ENCODE results near the gene NUP37. TPM values are rescaled to one million over a fixed set of nuclear protein-coding genes. Genes with fewer than 3 reads are reported as not detected.

Gene NUP37
- total and polyA plus RNA-seq, 9 of the 15 experiments (the other 6 are each of a cell fraction or from before 2014, with no cell fraction given): 72.2 to 429 (median 170) TPM

DNA sequence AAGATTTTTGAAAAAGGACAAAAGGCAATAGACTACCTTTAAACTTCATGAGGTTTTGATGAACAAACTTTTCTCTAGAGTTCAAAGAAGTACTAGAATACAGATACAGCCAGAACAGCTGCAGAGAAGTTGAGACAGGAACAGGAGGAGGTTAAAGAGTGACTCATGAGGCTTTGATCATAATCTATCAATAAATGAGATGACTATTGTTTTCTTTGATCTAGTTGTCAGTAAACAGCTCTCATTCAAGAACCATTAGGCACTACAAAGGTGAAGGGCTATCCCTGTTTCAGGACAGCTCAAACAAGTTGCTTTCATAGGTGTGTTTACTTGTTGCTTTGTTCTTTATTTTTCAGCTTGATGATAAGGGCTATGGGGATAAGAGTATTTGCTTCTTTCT is 60.6 kb downstream of the NUP37 start (continued):
- TF ChIP-seq, protein P1, sequence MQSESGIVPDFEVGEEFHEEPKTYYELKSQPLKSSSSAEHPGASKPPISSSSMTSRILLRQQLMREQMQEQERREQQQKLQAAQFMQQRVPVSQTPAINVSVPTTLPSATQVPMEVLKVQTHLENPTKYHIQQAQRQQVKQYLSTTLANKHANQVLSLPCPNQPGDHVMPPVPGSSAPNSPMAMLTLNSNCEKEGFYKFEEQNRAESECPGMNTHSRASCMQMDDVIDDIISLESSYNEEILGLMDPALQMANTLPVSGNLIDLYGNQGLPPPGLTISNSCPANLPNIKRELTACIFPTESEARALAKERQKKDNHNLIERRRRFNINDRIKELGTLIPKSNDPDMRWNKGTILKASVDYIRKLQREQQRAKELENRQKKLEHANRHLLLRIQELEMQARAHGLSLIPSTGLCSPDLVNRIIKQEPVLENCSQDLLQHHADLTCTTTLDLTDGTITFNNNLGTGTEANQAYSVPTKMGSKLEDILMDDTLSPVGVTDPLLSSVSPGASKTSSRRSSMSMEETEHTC (IDR thresholded peaks at IDR 0.05): no peak
- no peak for TF ChIP-seq ZNF282 (CRISPR knock-in tag; IDR thresholded peaks at IDR 0.05)

DNA sequence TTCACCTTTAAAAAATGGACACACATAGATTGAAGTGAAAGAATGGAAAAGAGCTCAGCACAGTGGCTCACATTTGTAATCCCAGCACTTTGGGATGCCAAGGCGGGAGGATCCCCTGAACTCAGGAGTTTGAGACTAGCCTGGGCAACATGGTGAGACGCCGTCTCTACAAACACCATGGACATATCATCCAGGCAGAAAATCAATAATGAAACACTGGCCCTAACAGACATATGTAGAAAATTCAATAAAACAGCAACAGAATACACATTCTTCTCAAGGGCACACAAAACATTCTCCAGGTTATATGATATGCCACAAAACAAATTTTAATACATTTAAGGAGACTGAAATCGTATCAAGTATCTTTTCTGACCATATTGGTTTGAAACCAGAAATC is 65.6 kb downstream of the NUP37 start:
- Histone ChIP-seq H3K79me2 (ENCODE audit: control insufficient read depth, insufficient read depth, low read length) (no peaks in the 10 kb centered on the region), H3K4me3 (no peak overlapping the region), H3K9me1 (ENCODE audit: control insufficient read depth, insufficient read depth, low read length) (no peaks in the 10 kb centered on the region), H3K9ac (ENCODE audit: insufficient read depth in 1 of 2, low read depth in 2 of 2, low read length in 2 of 2) (no peak overlapping the region), H3K4me2 (ENCODE audit: insufficient read depth, low read length) (no peak overlapping the region), H3K4me1 (replicated peaks in 1 of 2; ENCODE audit: control insufficient read depth in 2 of 2, insufficient read depth in 2 of 2, low read length in 2 of 2) (peaks cover 2 to 3% of the 10 kb centered on the region in 2 experiments; a peak in 2 of 5 replicates), H3K27me3 (ENCODE audit: control insufficient read depth in 2 of 2, insufficient read depth in 2 of 2, low read length in 2 of 2) (no peaks in the 10 kb centered on the region), H3K36me3 (ENCODE audit: control insufficient read depth, insufficient read depth, low read length) (0 out of 3 replicates have a peak, but pooled peaks cover under 1% of the 10 kb centered on the region), H2AFZ (ENCODE audit: low read depth, low read length) (no peak overlapping the region), H3K9me3 (replicated peaks; ENCODE audit: control insufficient read depth, insufficient read depth, low read depth, low read length) (no peaks in the 10 kb centered on the region), H3K27ac (ENCODE audit: extremely low read depth, low read depth, low read length) (no peak overlapping the region), H4K20me1 (replicated peaks; ENCODE audit: control insufficient read depth, insufficient read depth, low read length) (no peaks in the 10 kb centered on the region)
- 65% methylated on average over 4 of the region's 4 CpGs for WGBS (ENCODE audit: insufficient coverage, low coverage, missing lambda C conversion rate)
- intact Hi-C loops (cut with micrococcal nuclease): no loop called here
- ATAC-seq: no peak
- no peak for DNase-seq (ENCODE audit: extremely low read depth in 1 of 4, low spot score in 3 of 4)
- POLR2A ChIA-PET: no interaction called here
- BruUV-seq (replicated peaks): no TSS peak
- in situ Hi-C loops (cut with MboI): no loop called here
- no peak for FAIRE-seq
- TF ChIP-seq, protein P2, sequence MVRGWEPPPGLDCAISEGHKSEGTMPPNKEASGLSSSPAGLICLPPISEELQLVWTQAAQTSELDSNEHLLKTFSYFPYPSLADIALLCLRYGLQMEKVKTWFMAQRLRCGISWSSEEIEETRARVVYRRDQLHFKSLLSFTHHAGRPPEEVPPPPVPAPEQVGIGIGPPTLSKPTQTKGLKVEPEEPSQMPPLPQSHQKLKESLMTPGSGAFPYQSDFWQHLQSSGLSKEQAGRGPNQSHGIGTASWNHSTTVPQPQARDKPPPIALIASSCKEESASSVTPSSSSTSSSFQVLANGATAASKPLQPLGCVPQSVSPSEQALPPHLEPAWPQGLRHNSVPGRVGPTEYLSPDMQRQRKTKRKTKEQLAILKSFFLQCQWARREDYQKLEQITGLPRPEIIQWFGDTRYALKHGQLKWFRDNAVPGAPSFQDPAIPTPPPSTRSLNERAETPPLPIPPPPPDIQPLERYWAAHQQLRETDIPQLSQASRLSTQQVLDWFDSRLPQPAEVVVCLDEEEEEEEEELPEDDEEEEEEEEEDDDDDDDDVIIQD (CRISPR knock-in tag; IDR thresholded peaks at IDR 0.05): no peak
- TF ChIP-seq POU5F1 (IDR thresholded peaks at IDR 0.05; ENCODE audit: borderline replicate concordance, low read depth, low read length, partially characterized antibody) (no peak), ZNF507 (tag; conservative IDR thresholded peaks at IDR 0.05) (0 out of 2 replicates have a peak, but pooled peaks have one; percentile 14)
- TF ChIP-seq, protein P3, sequence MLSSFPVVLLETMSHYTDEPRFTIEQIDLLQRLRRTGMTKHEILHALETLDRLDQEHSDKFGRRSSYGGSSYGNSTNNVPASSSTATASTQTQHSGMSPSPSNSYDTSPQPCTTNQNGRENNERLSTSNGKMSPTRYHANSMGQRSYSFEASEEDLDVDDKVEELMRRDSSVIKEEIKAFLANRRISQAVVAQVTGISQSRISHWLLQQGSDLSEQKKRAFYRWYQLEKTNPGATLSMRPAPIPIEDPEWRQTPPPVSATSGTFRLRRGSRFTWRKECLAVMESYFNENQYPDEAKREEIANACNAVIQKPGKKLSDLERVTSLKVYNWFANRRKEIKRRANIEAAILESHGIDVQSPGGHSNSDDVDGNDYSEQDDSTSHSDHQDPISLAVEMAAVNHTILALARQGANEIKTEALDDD (IDR thresholded peaks at IDR 0.05): no peak
- CTCF ChIA-PET (ENCODE audit: low intra/inter-chr PET ratio): no interaction called here
